Parathyroid adenoma (tissue), 2 donors: ENCODE data around the gene ADGRD1.

Experiments used
- H2AFZ ChIP-seq: fragments of 300-600 bp; sonication (generic); one replicate; pipeline ENCODE4 v1.7.0; 2017; ENCODE audit warnings: antibody characterized with exemption, mild to moderate bottlenecking
- H3K27ac ChIP-seq: fragments of 300-600 bp; sonication (generic); one replicate; pipeline ENCODE4 v1.7.0; 2017
- H3K27me3 ChIP-seq: fragments of 300-600 bp; sonication (generic); one replicate; pipeline ENCODE4 v1.7.0; 2017; ENCODE audit warnings: low read length; ENCODE audit not compliant: control insufficient read depth, insufficient read depth
- H3K36me3 ChIP-seq: fragments of 300-600 bp; sonication (generic); one replicate; pipeline ENCODE4 v1.7.0; 2017; ENCODE audit warnings: low read length; ENCODE audit not compliant: control insufficient read depth, insufficient read depth
- H3K4me1 ChIP-seq: fragments of 300-600 bp; sonication (generic); one replicate; pipeline ENCODE4 v1.7.0; 2017; ENCODE audit warnings: control low read depth
- H3K4me2 ChIP-seq: fragments of 300-600 bp; sonication (generic); one replicate; pipeline ENCODE4 v1.7.0; 2017; ENCODE audit warnings: low read length
- H3K4me3 ChIP-seq: fragments of 300-600 bp; sonication (generic); one replicate; pipeline ENCODE4 v1.7.0; 2017; ENCODE audit warnings: low read depth, low read length
- H3K79me2 ChIP-seq: fragments of 300-600 bp; sonication (generic); one replicate; pipeline ENCODE4 v1.7.0; 2017; ENCODE audit warnings: control low read depth
- H3K9ac ChIP-seq: fragments of 300-600 bp; sonication (generic); one replicate; pipeline ENCODE4 v1.7.0; 2017; ENCODE audit warnings: mild to moderate bottlenecking
- H3K9me3 ChIP-seq: fragments of 300-600 bp; sonication (generic); one replicate; pipeline ENCODE4 v1.7.0; 2017; ENCODE audit warnings: low read length; ENCODE audit not compliant: control insufficient read depth
- TF ChIP-seq, protein P1 (sequence below): fragments of 300-600 bp; sonication (generic); IDR thresholded peaks from one replicate; pipeline ENCODE4 v1.7.0; 2017; ENCODE audit warnings: antibody characterized with exemption, mild to moderate bottlenecking
- donor health status: primary hyperparathyroidism.

The ADGRD1 gene

DNA sequence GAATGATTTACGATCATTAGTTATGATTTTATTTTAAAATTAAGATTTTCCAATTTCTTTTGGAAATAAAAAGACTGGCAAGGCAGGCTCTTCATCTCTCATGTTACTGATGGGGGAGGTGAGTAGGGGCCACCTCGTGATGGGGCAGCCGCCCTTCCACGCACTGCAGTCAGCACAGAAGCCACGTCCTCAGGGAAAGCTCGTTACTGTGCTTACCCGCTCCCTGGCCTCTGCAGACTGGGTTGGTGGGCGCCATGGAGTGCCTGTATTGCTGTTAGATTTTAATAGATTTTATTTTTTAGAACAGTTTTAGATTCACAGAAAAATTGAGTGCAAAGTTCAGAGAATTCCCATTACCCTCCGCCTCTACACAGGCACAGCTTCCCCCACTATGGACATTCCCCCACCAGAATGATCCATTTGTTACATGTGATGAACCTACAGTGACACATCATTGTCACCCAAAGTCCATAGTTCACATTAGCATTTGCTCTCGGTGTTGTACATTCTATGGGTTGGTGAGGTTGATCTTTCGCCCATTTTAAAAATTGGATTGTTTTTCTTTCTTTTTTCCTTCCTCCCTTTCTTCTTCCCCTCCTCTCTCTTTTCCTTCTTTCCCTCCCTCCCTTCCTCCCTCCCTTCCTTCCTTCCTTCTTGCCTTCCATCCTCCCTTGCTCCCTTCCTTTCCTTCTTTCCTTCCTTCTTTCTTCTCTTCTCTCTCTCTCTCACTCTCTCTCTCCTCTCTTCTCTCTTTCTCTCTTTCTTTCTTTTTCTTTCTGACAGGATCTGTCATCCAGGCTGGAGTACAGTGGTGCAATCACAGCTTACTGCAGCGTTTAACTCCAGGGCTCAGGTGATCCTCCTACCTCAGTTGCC, 30.7 kb downstream of the ADGRD1 start:
- no peaks in the 10 kb centered on the region for H3K36me3 ChIP-seq
- H2AFZ ChIP-seq = no peak overlapping the region
- H3K79me2 ChIP-seq = no peaks in the 10 kb centered on the region
- no peaks in the 10 kb centered on the region for H3K4me1 ChIP-seq
- H3K4me2 ChIP-seq = no peak overlapping the region
- TF ChIP-seq, protein P1, sequence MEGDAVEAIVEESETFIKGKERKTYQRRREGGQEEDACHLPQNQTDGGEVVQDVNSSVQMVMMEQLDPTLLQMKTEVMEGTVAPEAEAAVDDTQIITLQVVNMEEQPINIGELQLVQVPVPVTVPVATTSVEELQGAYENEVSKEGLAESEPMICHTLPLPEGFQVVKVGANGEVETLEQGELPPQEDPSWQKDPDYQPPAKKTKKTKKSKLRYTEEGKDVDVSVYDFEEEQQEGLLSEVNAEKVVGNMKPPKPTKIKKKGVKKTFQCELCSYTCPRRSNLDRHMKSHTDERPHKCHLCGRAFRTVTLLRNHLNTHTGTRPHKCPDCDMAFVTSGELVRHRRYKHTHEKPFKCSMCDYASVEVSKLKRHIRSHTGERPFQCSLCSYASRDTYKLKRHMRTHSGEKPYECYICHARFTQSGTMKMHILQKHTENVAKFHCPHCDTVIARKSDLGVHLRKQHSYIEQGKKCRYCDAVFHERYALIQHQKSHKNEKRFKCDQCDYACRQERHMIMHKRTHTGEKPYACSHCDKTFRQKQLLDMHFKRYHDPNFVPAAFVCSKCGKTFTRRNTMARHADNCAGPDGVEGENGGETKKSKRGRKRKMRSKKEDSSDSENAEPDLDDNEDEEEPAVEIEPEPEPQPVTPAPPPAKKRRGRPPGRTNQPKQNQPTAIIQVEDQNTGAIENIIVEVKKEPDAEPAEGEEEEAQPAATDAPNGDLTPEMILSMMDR = no peak
- no peak overlapping the region for H3K9ac ChIP-seq
- no peak overlapping the region for H3K27ac ChIP-seq
- no peaks in the 10 kb centered on the region for H3K27me3 ChIP-seq
- no peaks in the 10 kb centered on the region for H3K9me3 ChIP-seq
- no peak overlapping the region for H3K4me3 ChIP-seq

DNA sequence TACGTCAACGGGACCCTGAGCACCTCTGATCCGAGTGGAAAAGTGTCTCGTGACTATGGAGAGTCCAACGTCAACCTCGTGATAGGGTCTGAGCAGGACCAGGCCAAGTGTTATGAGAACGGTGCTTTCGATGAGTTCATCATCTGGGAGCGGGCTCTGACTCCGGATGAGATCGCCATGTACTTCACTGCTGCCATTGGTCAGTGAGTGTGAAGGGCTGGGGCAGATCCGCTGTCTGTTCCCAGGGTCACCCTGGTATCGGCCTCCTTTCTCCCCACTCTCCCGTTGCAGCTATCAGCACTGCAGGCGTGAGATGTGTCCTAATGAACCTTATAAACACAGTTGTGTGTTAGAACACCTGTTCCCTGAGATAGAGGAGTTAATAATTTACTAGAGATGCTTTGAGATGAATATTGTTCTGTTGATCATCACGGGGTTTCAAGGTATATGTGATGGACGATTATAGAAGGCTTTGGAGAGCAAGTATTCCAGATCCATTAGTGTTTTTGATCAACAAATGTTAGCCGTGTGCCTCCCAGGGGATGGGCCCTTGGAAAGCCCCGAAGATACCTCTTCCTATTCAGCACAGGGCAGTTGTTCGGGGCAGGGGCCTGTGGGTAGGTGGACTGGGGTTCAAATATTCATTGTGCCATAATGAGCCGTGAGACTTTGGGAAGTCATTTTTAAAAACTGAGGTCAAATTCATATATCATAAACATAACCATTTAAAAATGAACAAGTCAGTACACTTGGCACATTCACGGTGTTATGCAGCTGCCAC, 33.6 kb downstream of the ADGRD1 start:
- no peak overlapping the region for H3K27ac ChIP-seq
- no peaks in the 10 kb centered on the region for H3K79me2 ChIP-seq
- no peak overlapping the region for H3K4me2 ChIP-seq
- no peak overlapping the region for H3K4me3 ChIP-seq
- TF ChIP-seq, protein P1 = no peak
- peaks cover 3% of the 10 kb centered on the region for H3K27me3 ChIP-seq
- no peak overlapping the region for H3K9ac ChIP-seq
- no peak overlapping the region for H2AFZ ChIP-seq
- H3K36me3 ChIP-seq = no peaks in the 10 kb centered on the region
- H3K4me1 ChIP-seq = no peaks in the 10 kb centered on the region
- H3K9me3 ChIP-seq = no peaks in the 10 kb centered on the region

DNA sequence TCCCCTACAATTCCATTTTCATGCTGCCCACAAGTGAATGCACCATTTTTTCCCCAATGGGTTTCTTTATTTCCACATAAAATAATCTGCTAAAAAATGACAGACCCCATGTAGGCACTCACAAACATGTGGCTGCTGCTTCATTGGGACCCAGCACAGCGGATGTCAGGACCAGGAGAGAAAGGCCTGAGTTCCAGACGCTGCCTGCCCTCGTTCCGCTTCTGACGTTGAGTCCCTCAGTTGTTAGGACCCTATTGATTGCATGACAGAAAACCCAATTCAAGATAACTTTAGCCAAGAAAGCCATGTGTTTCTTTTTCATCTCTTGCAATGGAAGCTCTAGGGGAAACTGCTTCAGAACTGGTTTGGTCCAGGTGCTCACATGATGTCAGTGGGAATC, 34.6 kb downstream of the ADGRD1 start:
- Histone ChIP-seq H3K36me3 (no peaks in the 10 kb centered on the region), H3K27me3 (peaks cover 4% of the 10 kb centered on the region), H3K4me3 (no peak overlapping the region), H3K27ac (no peak overlapping the region), H3K9me3 (no peaks in the 10 kb centered on the region), H3K4me2 (no peak overlapping the region), H3K79me2 (no peaks in the 10 kb centered on the region), H3K4me1 (no peaks in the 10 kb centered on the region), H2AFZ (no peak overlapping the region), H3K9ac (no peak overlapping the region)
- TF ChIP-seq, protein P1 = no peak

DNA sequence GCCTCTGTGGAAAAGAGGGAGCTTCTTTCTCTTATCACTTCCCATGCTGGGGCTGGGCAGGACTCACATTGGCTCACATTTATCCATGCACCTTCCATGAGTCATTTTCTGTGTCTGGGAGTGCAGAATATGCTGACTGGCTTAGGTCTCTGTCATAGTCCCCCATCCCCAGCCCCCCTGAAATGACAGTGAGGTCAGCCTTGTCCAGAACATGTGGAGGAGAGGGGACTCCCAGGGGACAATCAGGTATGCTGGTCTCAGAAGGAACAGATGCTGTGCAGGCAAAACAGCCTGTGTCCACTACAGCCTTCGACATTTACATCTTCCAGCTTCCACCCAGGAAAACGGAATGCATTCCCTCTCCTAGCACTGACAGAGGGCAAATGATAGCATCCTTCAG, 35.0 kb downstream of the ADGRD1 start:
- Histone ChIP-seq H3K4me3 (no peak overlapping the region), H3K4me2 (no peak overlapping the region), H3K9ac (no peak overlapping the region), H3K27me3 (peaks cover 4% of the 10 kb centered on the region), H3K36me3 (no peaks in the 10 kb centered on the region), H3K4me1 (no peaks in the 10 kb centered on the region), H3K9me3 (no peaks in the 10 kb centered on the region), H3K27ac (no peak overlapping the region), H2AFZ (no peak overlapping the region), H3K79me2 (no peaks in the 10 kb centered on the region)
- TF ChIP-seq, protein P1 = no peak
